ENCODE results near the gene NPPC. TPM values are rescaled to one million over a fixed set of nuclear protein-coding genes. Genes with fewer than 3 reads are reported as not detected.
"Not testable (repeated sequence)": the region's sequence is repeated elsewhere in the genome, so short reads cannot be mapped to it uniquely, and the experiment has no call there.

The NPPC gene
- total RNA-seq, 1 donor from 2014 or later, result 0.67 TPM

GRCh38 chr2:231923951-231924888 is 2.0 kb downstream of the NPPC start:
- no peak for ATAC-seq
- no peak for DNase-seq (ENCODE audit: low spot score)
- intact Hi-C loops (cut with DNase I), result loop anchor here (2.0 kb wide), 1 partner anchor 403 kb away; no protein-coding TSS in a partner anchor

GRCh38 chr2:231923010-231923344 is 3.2 kb downstream of the NPPC start:
- DNase-seq (ENCODE audit: low spot score) (no peak), ATAC-seq (no peak)
- intact Hi-C loops (cut with DNase I), result no loop called here

DNA sequence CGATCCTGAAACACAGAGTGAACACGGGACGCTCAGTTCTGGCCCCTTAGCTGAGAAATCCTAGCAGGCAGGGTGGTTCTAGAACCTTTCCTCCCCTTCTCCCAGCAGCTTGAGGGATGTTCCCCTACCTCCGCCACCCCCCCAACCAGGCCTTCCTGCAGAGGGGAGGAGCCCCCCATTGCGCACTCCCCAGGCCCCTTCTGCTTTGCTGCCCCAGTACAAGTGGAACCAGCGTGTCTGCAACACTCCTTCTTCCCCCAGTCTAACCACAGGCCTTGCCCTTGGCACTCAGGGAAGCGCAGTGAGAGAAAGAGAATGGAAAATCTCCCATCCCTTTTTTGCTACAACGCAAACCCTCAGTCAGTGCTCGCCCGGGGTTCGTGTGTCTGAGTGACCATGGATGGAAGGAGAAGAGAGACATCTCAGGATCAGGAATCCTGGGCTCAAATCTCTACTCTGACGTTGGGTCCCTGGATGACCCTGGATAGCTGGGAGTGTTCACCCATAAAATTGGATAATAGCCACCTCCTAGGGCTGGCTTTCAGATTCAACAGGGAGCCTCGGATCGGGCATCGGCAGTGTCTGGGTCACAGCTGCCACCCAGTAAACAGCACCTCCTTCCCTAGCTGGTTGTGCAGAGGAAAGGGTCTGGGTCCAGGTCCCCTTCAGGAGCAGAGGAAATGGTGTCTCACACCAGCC is 3.7 kb downstream of the NPPC start:
- ATAC-seq (no peak), DNase-seq (ENCODE audit: low spot score) (no peak)
- intact Hi-C loops (cut with DNase I), result no loop called here

GRCh38 chr2:231920795-231921194 is 5.4 kb downstream of the NPPC start:
- intact Hi-C loops (cut with DNase I), result no loop called here
- ATAC-seq (no peak), DNase-seq (ENCODE audit: low spot score) (peak; percentile 5)

GRCh38 chr2:231920366-231920765 is 5.8 kb downstream of the NPPC start:
- no peak for DNase-seq (ENCODE audit: low spot score)
- ATAC-seq, result no peak
- intact Hi-C loops (cut with DNase I), result no loop called here

- ATAC-seq (no peak), DNase-seq (ENCODE audit: low spot score) (no peak)
- intact Hi-C loops (cut with DNase I), result no loop called here
Measured at GRCh38 chr2:231919341-231920035, 6.7 kb downstream of the NPPC start.

DNA sequence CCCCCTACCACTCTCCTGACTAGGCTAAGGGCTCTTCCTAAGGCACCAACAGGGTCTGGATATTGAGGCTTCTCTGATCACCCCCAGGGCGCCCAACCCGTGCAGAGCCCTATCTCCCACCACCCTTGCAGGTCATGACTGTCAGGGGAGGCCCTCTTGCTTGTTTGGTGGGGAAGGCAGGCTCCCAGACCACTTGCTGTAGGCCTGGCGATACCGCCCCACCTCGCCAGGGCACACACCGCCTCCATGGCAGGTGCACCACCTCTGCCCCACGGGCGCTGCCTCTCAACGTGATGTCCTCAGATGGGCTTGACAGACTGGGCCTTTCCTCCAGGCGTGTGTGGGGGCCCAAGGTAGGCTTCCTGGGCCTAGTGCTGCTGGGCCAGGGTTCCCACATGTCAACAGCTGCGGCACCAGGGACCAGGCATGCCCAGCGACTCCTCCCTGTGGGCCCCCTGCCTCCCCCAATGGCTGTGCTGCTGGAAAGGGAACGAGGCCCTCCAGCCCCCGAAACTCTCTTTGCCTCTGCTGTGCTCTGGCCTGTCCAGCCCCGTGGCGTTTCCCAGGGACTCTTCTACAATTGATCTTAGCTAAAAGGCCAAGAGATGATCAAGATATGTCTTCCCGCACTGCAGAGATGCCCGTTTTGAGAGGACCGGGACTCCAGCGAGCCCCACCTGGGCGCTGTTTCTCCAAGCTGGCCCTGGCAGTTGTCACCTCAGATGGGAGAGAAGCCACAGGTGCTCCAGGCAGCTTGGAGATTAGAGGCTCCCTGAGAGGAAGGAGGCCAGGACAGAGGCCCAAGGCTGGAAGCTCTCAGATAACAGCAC is 7.5 kb downstream of the NPPC start:
- intact Hi-C loops (cut with DNase I), result no loop called here
- no peak for DNase-seq (ENCODE audit: low spot score)
- ATAC-seq, result no peak

DNA sequence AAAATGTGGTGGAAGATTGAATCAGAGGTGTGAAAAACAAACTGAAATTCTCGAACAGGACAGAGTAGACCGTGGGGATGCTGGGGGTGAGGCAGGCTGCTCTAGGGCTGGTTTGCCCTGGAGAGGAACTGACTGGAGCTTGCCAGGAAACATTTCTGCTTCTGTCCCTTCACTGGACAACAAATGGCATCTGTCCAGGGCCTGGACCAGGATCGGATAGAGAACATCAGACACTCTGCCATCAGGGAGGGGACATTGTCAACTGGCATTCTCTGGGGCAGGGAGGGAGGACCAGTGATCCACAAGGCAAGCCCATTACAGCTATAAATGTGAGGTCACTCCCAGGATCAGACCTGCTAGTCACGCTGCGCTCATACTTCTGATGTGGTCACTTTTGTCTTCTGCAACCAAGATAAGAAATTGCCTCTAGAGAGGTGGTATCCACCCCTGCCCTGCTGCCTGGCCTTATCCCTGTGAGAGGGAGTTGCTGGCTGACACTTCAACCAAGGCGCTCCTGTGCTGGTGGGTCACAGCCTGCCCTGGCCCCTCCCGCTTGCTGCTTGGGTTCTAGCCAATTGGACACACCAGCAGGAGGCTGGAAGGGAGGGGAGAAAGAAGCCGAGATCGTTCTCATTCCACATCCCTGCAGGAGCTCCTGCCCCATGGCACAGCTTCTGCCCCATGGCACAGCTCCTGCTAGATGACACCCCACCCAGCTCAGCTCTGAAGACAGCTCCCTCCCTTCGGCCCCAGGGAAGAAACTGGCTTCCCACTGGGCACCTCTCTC is 8.7 kb downstream of the NPPC start:
- ATAC-seq, result no peak
- intact Hi-C loops (cut with DNase I), result no loop called here
- DNase-seq (ENCODE audit: low spot score), result no peak

DNA sequence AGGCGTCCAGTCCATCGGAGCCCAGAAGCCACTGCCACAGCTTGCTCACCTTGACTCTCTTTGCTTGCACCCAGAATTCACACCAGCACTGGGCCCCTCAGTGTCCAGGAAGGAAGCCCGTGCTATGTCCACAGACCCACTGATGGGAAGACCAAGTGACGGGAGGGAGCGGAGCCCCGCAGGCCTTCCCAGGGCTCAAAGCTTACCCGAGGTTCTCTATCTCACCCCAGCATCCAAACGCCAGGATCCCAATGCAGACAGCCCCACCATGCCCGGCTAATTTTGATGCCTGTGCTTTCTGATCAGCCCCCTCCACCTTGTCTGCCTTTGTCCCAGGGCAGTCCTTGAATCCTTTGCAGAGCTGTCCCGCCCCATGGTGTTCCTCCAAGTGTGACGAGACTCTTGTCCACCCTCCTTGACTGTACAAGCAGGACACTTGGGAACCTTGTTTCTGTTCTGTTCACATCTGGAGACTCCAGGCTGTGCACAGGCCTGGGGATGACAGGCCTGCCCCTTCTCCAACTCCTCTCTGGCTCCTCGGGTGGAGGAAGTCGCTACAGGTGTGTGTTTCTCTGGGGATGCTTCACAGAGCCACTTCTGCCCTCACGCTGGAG is 12.0 kb downstream of the NPPC start:
- ATAC-seq, result no peak
- intact Hi-C loops (cut with DNase I), result no loop called here
- no peak for DNase-seq (ENCODE audit: low spot score)

GRCh38 chr2:231911381-231911780 is 14.8 kb downstream of the NPPC start:
- DNase-seq (ENCODE audit: low spot score), result no peak
- intact Hi-C loops (cut with DNase I), result no loop called here
- ATAC-seq, result no peak

DNA sequence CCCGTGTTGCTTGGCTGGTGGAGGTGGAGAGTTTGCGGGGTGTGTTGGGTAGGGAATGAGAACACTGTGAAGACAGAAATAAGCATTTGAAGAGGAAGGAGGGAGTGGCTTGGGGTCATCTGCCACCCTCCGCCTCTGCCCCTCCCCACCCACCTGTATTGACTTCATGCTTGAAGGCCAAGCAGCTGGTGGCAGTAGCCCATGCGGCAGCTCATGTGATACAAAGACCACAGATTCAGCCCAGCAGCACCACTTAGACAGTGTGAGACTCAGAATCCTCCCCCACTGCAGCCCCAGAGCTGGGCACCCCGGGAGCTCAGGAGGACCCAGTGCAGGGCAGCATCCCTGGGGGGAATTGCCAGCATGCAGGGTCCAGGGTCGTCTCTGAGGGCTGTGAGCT is 15.4 kb downstream of the NPPC start:
- ATAC-seq (no peak), DNase-seq (ENCODE audit: low spot score) (no peak)
- intact Hi-C loops (cut with DNase I), result no loop called here

- intact Hi-C loops (cut with DNase I); DNase-seq (ENCODE audit: low spot score); ATAC-seq: not testable (repeated sequence)
Measured at GRCh38 chr2:231910161-231910560, 16.0 kb downstream of the NPPC start.

- ATAC-seq (no peak), DNase-seq (ENCODE audit: low spot score) (no peak)
- intact Hi-C loops (cut with DNase I), result loop anchor here (5.0 to 10.0 kb wide), 2 partner anchors 528 to 615 kb away; partner anchors contain the start of genes CHRND and PRSS56
Measured at GRCh38 chr2:231909631-231910030, 16.6 kb downstream of the NPPC start.

- DNase-seq (ENCODE audit: low spot score), result no peak
- intact Hi-C loops (cut with DNase I), result loop anchor here (5.0 to 10.0 kb wide), 2 partner anchors 529 to 616 kb away; partner anchors contain the start of genes CHRND and PRSS56
- no peak for ATAC-seq
Measured at GRCh38 chr2:231908584-231908983, 17.6 kb downstream of the NPPC start.

DNA sequence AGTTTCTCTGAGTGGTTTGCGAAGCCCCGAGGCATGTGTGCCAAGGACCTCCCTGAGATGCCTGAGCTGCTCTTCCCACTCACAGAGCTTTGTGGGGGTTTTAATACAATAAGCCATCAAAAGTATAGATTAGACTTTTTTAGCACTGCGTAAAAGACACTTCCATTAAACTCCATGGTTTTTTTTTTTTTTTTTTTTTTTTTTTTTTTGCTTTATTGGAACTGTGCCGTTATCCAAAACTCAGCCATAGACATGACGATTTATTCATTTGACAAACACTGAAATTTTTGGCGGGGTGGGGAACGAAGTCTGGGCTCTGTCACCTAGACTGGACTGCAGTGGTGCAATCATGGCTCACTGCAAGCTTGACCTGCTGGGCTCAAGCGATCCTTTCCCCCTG is 18.4 kb downstream of the NPPC start:
- intact Hi-C loops (cut with DNase I), result loop anchor here (5.0 to 10.0 kb wide), 2 partner anchors 530 to 617 kb away; partner anchors contain the start of genes CHRND and PRSS56
- no peak for ATAC-seq

DNA sequence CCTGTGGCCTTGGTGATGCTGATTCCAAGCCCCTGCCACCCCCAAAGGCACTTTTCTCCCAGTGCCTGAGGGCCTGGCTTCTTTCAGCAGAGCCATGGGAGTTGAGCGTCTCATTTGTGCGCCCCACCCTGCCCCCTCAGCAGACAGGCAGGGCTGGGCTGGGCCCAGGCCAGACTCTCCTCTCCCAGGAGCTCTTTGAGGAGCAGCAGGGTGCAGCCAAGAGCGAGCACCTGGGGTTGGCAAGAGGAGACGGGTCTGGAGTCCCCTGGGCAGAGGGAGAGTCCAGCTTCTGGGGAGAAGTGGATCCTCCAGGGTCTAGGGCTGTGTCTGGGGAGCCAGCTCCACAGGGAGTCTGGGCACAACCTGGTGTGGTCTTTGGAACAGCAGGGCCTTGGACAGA is 21.2 kb downstream of the NPPC start:
- ATAC-seq, result peak; percentile 28
- intact Hi-C loops (cut with DNase I), result loop anchor here (5.0 to 10.0 kb wide), 2 partner anchors 532 to 620 kb away; partner anchors contain the start of genes CHRND and PRSS56
- no peak for DNase-seq (ENCODE audit: low spot score)

More for the DNA sequence above, 18.4 kb downstream of the NPPC start:
- DNase-seq (ENCODE audit: low spot score), result no peak

DNA sequence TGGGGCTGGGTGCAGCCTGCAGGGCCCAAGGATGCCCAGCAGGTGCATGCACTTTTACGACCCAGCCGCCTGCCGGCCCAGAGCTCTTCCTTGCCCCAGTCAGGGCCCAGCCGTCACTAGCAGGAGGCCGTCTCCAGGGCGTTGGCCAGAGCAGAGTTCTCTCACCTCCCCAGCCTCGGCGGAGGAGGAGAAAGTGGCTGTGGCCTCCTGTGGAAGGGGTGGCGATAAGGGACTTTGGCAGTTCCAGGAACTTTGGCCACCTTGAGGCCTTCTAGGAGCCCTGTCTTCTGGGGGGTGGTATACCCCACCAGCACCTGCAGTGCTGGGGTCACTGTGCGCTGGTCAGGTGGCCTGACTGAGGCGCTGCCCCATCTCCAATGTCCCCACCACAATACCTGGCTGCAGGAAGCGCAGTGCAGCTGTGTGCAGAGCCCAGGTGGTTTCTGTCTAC is 22.0 kb downstream of the NPPC start:
- ATAC-seq (peak; percentile 16), DNase-seq (ENCODE audit: low spot score) (no peak)
- intact Hi-C loops (cut with DNase I), result loop anchor here (10.0 kb wide), 1 partner anchor 621 kb away; the partner anchor contains the start of genes CHRND and PRSS56

All from sciatic nerve (tissue), 2 donors.